Astrocyte (in vitro differentiated cells and primary cell): ENCODE data around the gene DNAJA4. TPM values are rescaled to one million over a fixed set of nuclear protein-coding genes. Genes with fewer than 3 reads are reported as not detected.

Experiments
- DNase-seq: peaks from one replicate; pipeline ENCODE4 v3.0.0-alpha.2; 2010; ENCODE audit warnings: low read depth
- FAIRE-seq: peaks from 2 replicates; lab custom pipeline; 2011; peaks lifted over from hg19 to GRCh38; lab: Jason Lieb, UNC
- H2AFZ ChIP-seq: 2 replicates; pipeline ENCODE4 v1.6.0; 2012; ENCODE audit warnings: low read depth, low read length, inconsistent platforms
- H3K27ac ChIP-seq: 2 replicates; pipeline ENCODE4 v1.5.1; 2011; ENCODE audit warnings: low read depth, low read length, inconsistent platforms
- H3K27me3 ChIP-seq: 2 replicates; pipeline ENCODE4 v1.6.0; 2011; ENCODE audit warnings: low read length, inconsistent platforms; ENCODE audit not compliant: insufficient read depth
- H3K36me3 ChIP-seq: 2 replicates; pipeline ENCODE4 v1.5.1; 2011; ENCODE audit warnings: low read length, inconsistent platforms; ENCODE audit not compliant: insufficient read depth
- H3K4me1 ChIP-seq: 2 replicates; pipeline ENCODE4 v1.5.1; 2011; ENCODE audit warnings: low read length, inconsistent platforms; ENCODE audit not compliant: insufficient read depth
- H3K4me2 ChIP-seq: 2 replicates; pipeline ENCODE4 v1.6.0; 2012; ENCODE audit warnings: low read length, inconsistent platforms
- H3K4me3 ChIP-seq: 2 replicates; pipeline ENCODE4 v1.5.1; 2011; ENCODE audit warnings: low read depth, mild to moderate bottlenecking, low read length, inconsistent platforms; ENCODE audit not compliant: insufficient read depth
- H3K79me2 ChIP-seq: 2 replicates; pipeline ENCODE4 v1.6.0; 2012; ENCODE audit warnings: mild to moderate bottlenecking, low read length, inconsistent platforms; ENCODE audit not compliant: insufficient read depth
- H3K9ac ChIP-seq: 2 replicates; pipeline ENCODE4 v1.6.0; 2012; ENCODE audit warnings: mild to moderate bottlenecking, low read length, inconsistent platforms
- H3K9me3 ChIP-seq: 2 replicates; pipeline ENCODE4 v1.5.1; 2012; ENCODE audit warnings: low read depth, mild to moderate bottlenecking, low read length, inconsistent platforms; ENCODE audit not compliant: insufficient read depth
- H4K20me1 ChIP-seq: 2 replicates; pipeline ENCODE4 v1.6.0; 2012; ENCODE audit warnings: low read length, inconsistent platforms; ENCODE audit not compliant: insufficient read depth
- H3K27ac Mint-ChIP-seq: one replicate; pipeline ENCODE4 v1.8.0; 2021; ENCODE audit warnings: mild to moderate bottlenecking, mixed read lengths; ENCODE audit not compliant: unreplicated experiment
- H3K27me3 Mint-ChIP-seq: one replicate; pipeline ENCODE4 v1.8.0; 2021; ENCODE audit warnings: low read depth, mixed read lengths; ENCODE audit not compliant: unreplicated experiment
- H3K36me3 Mint-ChIP-seq: one replicate; pipeline ENCODE4 v1.8.0; 2021; ENCODE audit warnings: low read depth, mixed read lengths; ENCODE audit not compliant: unreplicated experiment
- H3K4me1 Mint-ChIP-seq: one replicate; pipeline ENCODE4 v1.8.0; 2021; ENCODE audit warnings: low read depth, mixed read lengths; ENCODE audit not compliant: unreplicated experiment
- H3K4me3 Mint-ChIP-seq: one replicate; pipeline ENCODE4 v1.8.0; 2021; ENCODE audit warnings: mild to moderate bottlenecking, moderate library complexity, mixed read lengths; ENCODE audit not compliant: unreplicated experiment
- H3K9me3 Mint-ChIP-seq: one replicate; pipeline ENCODE4 v1.8.0; 2021; ENCODE audit warnings: mild to moderate bottlenecking, mixed read lengths; ENCODE audit not compliant: unreplicated experiment
- CTCF ChIP-seq: IDR thresholded peaks from 2 replicates; pipeline ENCODE4 v1.5.1; 2011; ENCODE audit warnings: low read depth, mild to moderate bottlenecking, inconsistent platforms, low read length, moderate library complexity; ENCODE audit not compliant: insufficient read depth
- EZH2 ChIP-seq: IDR thresholded peaks from 2 replicates; pipeline ENCODE4 v1.6.1; 2012; ENCODE audit warnings: mild to moderate bottlenecking, low read length, inconsistent platforms; ENCODE audit not compliant: insufficient read depth
- total RNA-seq: library from RNA; stranded (reverse); gene quantifications from 2 replicates; pipeline ENCODE4 v1.2.1, GENCODE V29; 2021

The DNAJA4 gene
- total RNA-seq, 1 donor from 2014 or later, result 0.14 TPM

- no peak for DNase-seq
- Mint-ChIP-seq H3K36me3 (no peaks in the 10 kb centered on the region), H3K27me3 (peaks cover 32% of the 10 kb centered on the region), H3K4me3 (no peak overlapping the region), H3K27ac (no peak overlapping the region), H3K4me1 (peaks cover 2% of the 10 kb centered on the region), H3K9me3 (peaks cover 9% of the 10 kb centered on the region)
- no peaks in the 10 kb centered on the region for H4K20me1 ChIP-seq
- no peaks in the 10 kb centered on the region for H3K79me2 ChIP-seq
- H2AFZ ChIP-seq, result no peak overlapping the region
- no peak for FAIRE-seq
- peaks cover 9% of the 10 kb centered on the region for H3K4me1 ChIP-seq
- TF ChIP-seq CTCF, result no peak
- TF ChIP-seq EZH2, result no peak
- H3K4me3 ChIP-seq, result no peak overlapping the region
- no peak overlapping the region for H3K9ac ChIP-seq
- no peak overlapping the region for H3K27ac ChIP-seq
- H3K4me2 ChIP-seq, result no peak overlapping the region
- no peaks in the 10 kb centered on the region for H3K9me3 ChIP-seq
- H3K27me3 ChIP-seq, result no peaks in the 10 kb centered on the region
- H3K36me3 ChIP-seq, result no peaks in the 10 kb centered on the region
Measured at GRCh38 chr15:78263351-78263781, 996 bp upstream of the DNAJA4 start.

GRCh38 chr15:78263907-78264303, 457 bp upstream of the DNAJA4 start:
- Histone ChIP-seq H4K20me1 (no peaks in the 10 kb centered on the region), H3K27me3 (no peaks in the 10 kb centered on the region), H3K27ac (no peak overlapping the region), H3K79me2 (no peaks in the 10 kb centered on the region), H3K9ac (no peak overlapping the region), H3K4me2 (peak overlapping the region; percentile 85), H3K36me3 (no peaks in the 10 kb centered on the region), H3K4me1 (peaks cover 9% of the 10 kb centered on the region), H3K4me3 (no peak overlapping the region), H2AFZ (peak overlapping the region; percentile 70), H3K9me3 (no peaks in the 10 kb centered on the region)
- FAIRE-seq (no peak), DNase-seq (no peak)
- Mint-ChIP-seq H3K4me1 (peaks cover 2% of the 10 kb centered on the region), H3K27me3 (peaks cover 32% of the 10 kb centered on the region), H3K36me3 (no peaks in the 10 kb centered on the region), H3K4me3 (no peak overlapping the region), H3K27ac (no peak overlapping the region), H3K9me3 (peaks cover 9% of the 10 kb centered on the region)
- TF ChIP-seq CTCF (no peak), EZH2 (no peak)

GRCh38 chr15:78265137-78265460, 737 bp downstream of the DNAJA4 start:
- FAIRE-seq (no peak), DNase-seq (no peak)
- Histone ChIP-seq H3K79me2 (no peaks in the 10 kb centered on the region), H3K4me2 (peak overlapping the region; percentile 85), H3K27me3 (no peaks in the 10 kb centered on the region), H3K4me3 (peak overlapping the region; percentile 53), H4K20me1 (no peaks in the 10 kb centered on the region), H3K4me1 (peaks cover 9% of the 10 kb centered on the region), H3K9ac (peak overlapping the region; percentile 51), H3K9me3 (no peaks in the 10 kb centered on the region), H3K36me3 (no peaks in the 10 kb centered on the region), H3K27ac (no peak overlapping the region), H2AFZ (peak overlapping the region; percentile 90)
- H3K27me3 Mint-ChIP-seq, result peaks cover 37% of the 10 kb centered on the region
- TF ChIP-seq EZH2, result no peak
- TF ChIP-seq CTCF, result no peak
- peaks cover 2% of the 10 kb centered on the region for H3K4me1 Mint-ChIP-seq
- no peak overlapping the region for H3K27ac Mint-ChIP-seq
- H3K4me3 Mint-ChIP-seq, result no peak overlapping the region
- no peaks in the 10 kb centered on the region for H3K36me3 Mint-ChIP-seq
- H3K9me3 Mint-ChIP-seq, result peaks cover 5% of the 10 kb centered on the region
